ENCODE data around the gene NUDT1. TPM values are rescaled to one million over a fixed set of nuclear protein-coding genes. Genes with fewer than 3 reads are reported as not detected.

Gene NUDT1
- total RNA-seq, 8 experiments from 2014 or later, result 11.0 to 46.5 (median 14.7) TPM

Other genes starting within 250 kb of the NUDT1 start
- 10 to 100 TPM; 24.0 to 68.8 (median 32.4) TPM for gene MAD1L1, start 9.3 kb upstream of the NUDT1 start, total RNA-seq
- 10 to 100 TPM; 19.9 to 39.7 (median 23.7) TPM for gene MRM2, start within 50 bp of the NUDT1 start, total RNA-seq
- gene SNX8, start 72.2 kb downstream of the NUDT1 start, total RNA-seq, result 10 to 100 TPM in 1 of 8 experiments, 1 to 10 TPM in 7; 2.8 to 10.3 (median 6.9) TPM
- gene EIF3B, start 112.6 kb downstream of the NUDT1 start, total RNA-seq, result 100 to 1,000 TPM in 4 of 8 experiments, 10 to 100 TPM in 4; 53.0 to 225 (median 87.9) TPM
- gene CHST12, start 161.4 kb downstream of the NUDT1 start, total RNA-seq, result 10 to 100 TPM in 1 of 8 experiments, 1 to 10 TPM in 7; 4.0 to 10.4 (median 7.3) TPM
- not detected for gene GRIFIN, start 234.2 kb downstream of the NUDT1 start, total RNA-seq

All from motor neuron (in vitro differentiated cells).